ENCODE results near the gene CNTRL. TPM values are rescaled to one million over a fixed set of nuclear protein-coding genes. Genes with fewer than 3 reads are reported as not detected.

Gene CNTRL
- total and polyA plus RNA-seq, 2 of the 8 experiments (the other 6 are each of a cell fraction or from before 2014, with no cell fraction given) = 5.1 to 13.9 TPM

DNA sequence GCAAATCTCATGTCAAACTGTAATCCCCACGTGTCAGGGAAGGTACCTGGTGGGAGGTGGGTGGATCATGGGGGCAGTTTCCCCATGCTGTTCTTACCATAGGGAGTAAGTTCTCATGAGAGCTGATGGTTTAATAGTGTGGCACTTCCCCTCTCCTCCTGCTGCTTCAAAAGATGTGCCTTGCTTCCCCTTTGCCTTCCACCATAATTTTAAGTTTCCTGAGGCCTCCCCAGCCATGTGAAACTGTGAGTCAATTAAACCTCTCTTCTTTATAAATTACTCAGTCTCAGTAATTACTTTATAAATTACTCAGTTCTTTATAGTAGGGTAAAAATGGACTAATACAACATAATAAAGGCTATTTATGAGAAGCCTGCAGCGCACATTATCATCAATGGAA lies 7.1 kb upstream of the CNTRL start:
- DNase-seq (ENCODE audit: low read depth in 1 of 2, low spot score in 2 of 2) = no peak
- no peak overlapping the region for H3K9ac ChIP-seq (replicated peaks in 1 of 4; ENCODE audit: extremely low read depth in 1 of 4, low read depth in 3 of 4, low read length in 3 of 4)
- ChIA-PET CTCF (ENCODE audit: partially characterized antibody) (interaction anchor here (1.0 kb wide), 1 partner anchor 86 kb away, joined by 4 read pairs; no protein-coding TSS in a partner anchor), POLR2A (ENCODE audit: partially characterized antibody) (no interaction called here)
- no peaks in the 10 kb centered on the region for H3K79me2 ChIP-seq (ENCODE audit: control insufficient read depth in 1 of 2, insufficient read depth in 2 of 2, low read length in 2 of 2)
- no peak overlapping the region for H3K4me3 ChIP-seq (ENCODE audit: extremely low read depth in 1 of 4, insufficient read depth in 2 of 4, low read depth in 3 of 4, low read length in 4 of 4)
- H3K56ac ChIP-seq (replicated peaks; ENCODE audit: insufficient read length, low read depth, low read length) = no peak overlapping the region
- no peaks in the 10 kb centered on the region for H3K79me1 ChIP-seq (ENCODE audit: low read depth, low read length)
- no peak overlapping the region for H3K4me2 ChIP-seq (ENCODE audit: insufficient read depth in 1 of 2, low read depth in 2 of 2, low read length in 2 of 2)
- H2BK5ac ChIP-seq (ENCODE audit: low read depth, low read length) = no peak overlapping the region
- H3K14ac ChIP-seq (ENCODE audit: insufficient read length) = no peak overlapping the region
- H4K5ac ChIP-seq (ENCODE audit: insufficient read length, low read depth, low read length) = no peak overlapping the region
- H2BK12ac ChIP-seq (ENCODE audit: low read depth, low read length) = no peak overlapping the region
- no peaks in the 10 kb centered on the region for H4K20me1 ChIP-seq (replicated peaks in 1 of 2; ENCODE audit: control insufficient read depth in 1 of 2, insufficient read depth in 2 of 2, low read length in 2 of 2)
- no peak overlapping the region for H2BK20ac ChIP-seq (ENCODE audit: low read length)
- H3K23me2 ChIP-seq (ENCODE audit: low read depth, low read length) = no peaks in the 10 kb centered on the region
- no peak for FAIRE-seq
- H3K36me3 ChIP-seq (ENCODE audit: control insufficient read depth in 2 of 4, insufficient read depth in 4 of 4, low read length in 3 of 4) = no peaks in the 10 kb centered on the region
- no peak overlapping the region for H2BK15ac ChIP-seq (ENCODE audit: low read length)
- H2BK120ac ChIP-seq (replicated peaks; ENCODE audit: low read depth, low read length) = no peak overlapping the region
- no peak overlapping the region for H3K18ac ChIP-seq (ENCODE audit: extremely low read depth, low read length)
- no peak overlapping the region for H3K23ac ChIP-seq (ENCODE audit: insufficient read length)
- H3K4ac ChIP-seq (replicated peaks; ENCODE audit: insufficient read length, low read depth, low read length) = no peak overlapping the region
- WGBS, 2 experiments (ENCODE audit: extremely low coverage in 1 of 2, insufficient coverage in 1 of 2, insufficient read length in 1 of 2, insufficient replicate concordance in 2 of 2, low coverage in 1 of 2, low lambda C conversion rate in 2 of 2, missing lambda C conversion rate in 1 of 2) = 74% methylated on average over 2 of the region's 2 CpGs; no CpG with 5 or more reads in 1 of the 2 experiments
- H4K91ac ChIP-seq (replicated peaks; ENCODE audit: insufficient read length, low read length) = no peak overlapping the region
- peaks cover 1 to 24% (median 15%) of the 10 kb centered on the region in 4 experiments for H3K27me3 ChIP-seq (replicated peaks in 1 of 4; ENCODE audit: control insufficient read depth in 3 of 4, extremely low read depth in 1 of 4, insufficient read depth in 3 of 4, low read length in 3 of 4)
- H3K4me1 ChIP-seq (replicated peaks in 1 of 4; ENCODE audit: control insufficient read depth in 3 of 4, insufficient read depth in 4 of 4, low read length in 3 of 4) = no peaks in the 10 kb centered on the region; a peak in 1 of 7 replicates
- no peak overlapping the region for H2AFZ ChIP-seq (ENCODE audit: low read length)
- no peak overlapping the region for H3K27ac ChIP-seq (ENCODE audit: low read depth, low read length)
- H3K9me3 ChIP-seq (ENCODE audit: insufficient read depth in 2 of 2, low read depth in 1 of 2, low read length in 1 of 2) = no peaks in the 10 kb centered on the region
- no peak overlapping the region for H2AK5ac ChIP-seq (ENCODE audit: low read depth, low read length)
- no peak overlapping the region for H4K8ac ChIP-seq (ENCODE audit: extremely low read depth, insufficient read depth, low read length)
- TF ChIP-seq POU5F1 (IDR thresholded peaks at IDR 0.05; ENCODE audit: low read depth, low read length) (no peak), POLR2AphosphoS5 (IDR thresholded peaks at IDR 0.05; ENCODE audit: low read depth, low read length) (no peak), KDM4A (IDR thresholded peaks at IDR 0.05; ENCODE audit: low read depth, low read length, severe bottlenecking) (no peak), FOSL1 (IDR thresholded peaks at IDR 0.05; ENCODE audit: insufficient read depth, low read depth, low read length) (no peak), GABPA (IDR thresholded peaks at IDR 0.05; ENCODE audit: borderline replicate concordance, insufficient read depth, low read length) (no peak), CHD2 (IDR thresholded peaks at IDR 0.05; ENCODE audit: low read length) (no peak), CEBPB (IDR thresholded peaks at IDR 0.05; ENCODE audit: low read depth, low read length) (no peak), RFX5 (IDR thresholded peaks at IDR 0.05; ENCODE audit: borderline replicate concordance, low read depth, low read length) (no peak), SIX5 (IDR thresholded peaks at IDR 0.05; ENCODE audit: low read depth, low read length) (no peak), POLR2A (IDR thresholded peaks at IDR 0.05; ENCODE audit: control extremely low read depth in 1 of 2, low read depth in 2 of 2, low read length in 2 of 2) (no peak), KDM5A (IDR thresholded peaks at IDR 0.05; ENCODE audit: low read length) (no peak), TAF7 (optimal IDR thresholded peaks at IDR 0.05; ENCODE audit: borderline replicate concordance, low read depth, low read length) (no peak), SP4 (IDR thresholded peaks at IDR 0.05; ENCODE audit: low read length) (no peak), CHD1 (IDR thresholded peaks at IDR 0.05; ENCODE audit: low read depth, low read length) (no peak)
- TF ChIP-seq, protein P1, sequence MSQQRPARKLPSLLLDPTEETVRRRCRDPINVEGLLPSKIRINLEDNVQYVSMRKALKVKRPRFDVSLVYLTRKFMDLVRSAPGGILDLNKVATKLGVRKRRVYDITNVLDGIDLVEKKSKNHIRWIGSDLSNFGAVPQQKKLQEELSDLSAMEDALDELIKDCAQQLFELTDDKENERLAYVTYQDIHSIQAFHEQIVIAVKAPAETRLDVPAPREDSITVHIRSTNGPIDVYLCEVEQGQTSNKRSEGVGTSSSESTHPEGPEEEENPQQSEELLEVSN (IDR thresholded peaks at IDR 0.05) = no peak
- TF ChIP-seq, protein P2, sequence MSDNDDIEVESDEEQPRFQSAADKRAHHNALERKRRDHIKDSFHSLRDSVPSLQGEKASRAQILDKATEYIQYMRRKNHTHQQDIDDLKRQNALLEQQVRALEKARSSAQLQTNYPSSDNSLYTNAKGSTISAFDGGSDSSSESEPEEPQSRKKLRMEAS (IDR thresholded peaks at IDR 0.05) = no peak
